ENCODE data around the gene PHC3. TPM values are rescaled to one million over a fixed set of nuclear protein-coding genes. Genes with fewer than 3 reads are reported as not detected.

Gene PHC3
- total and polyA plus RNA-seq, 2 experiments from 2014 or later: 36.6 to 39.8 TPM

DNA sequence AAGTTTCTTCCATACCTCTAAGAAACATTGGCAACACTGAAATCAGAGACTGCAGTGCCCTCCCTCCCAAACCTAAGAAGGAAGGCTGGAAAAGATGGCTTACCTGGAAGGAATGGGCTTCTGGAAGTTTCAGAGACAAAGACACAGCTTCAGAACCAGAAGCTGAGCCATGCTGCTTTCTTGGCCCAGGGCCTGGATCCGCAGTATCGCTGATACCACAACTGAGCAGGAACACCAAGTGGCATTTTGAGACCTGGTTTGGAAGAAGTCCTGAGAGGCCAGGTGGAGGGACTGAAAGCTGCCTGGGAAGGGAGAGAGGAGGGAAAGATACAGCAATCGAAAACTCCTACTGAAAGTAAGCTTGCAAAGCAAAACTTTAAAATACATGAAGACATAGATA is 124.0 kb downstream of the PHC3 start:
- Histone ChIP-seq H3K9me3 (ENCODE audit: low read depth) (no peaks in the 10 kb centered on the region), H3K4me1 (ENCODE audit: insufficient read depth) (no peaks in the 10 kb centered on the region), H2AFZ (no peak overlapping the region), H3K4me3 (no peak overlapping the region), H3K9me2 (replicated peaks; ENCODE audit: insufficient read depth) (no peaks in the 10 kb centered on the region), H3K27ac (no peak overlapping the region), H4K20me1 (ENCODE audit: insufficient read depth, poor library complexity, severe bottlenecking) (no peaks in the 10 kb centered on the region), H3K36me3 (replicated peaks; ENCODE audit: insufficient read depth, low read depth) (no peaks in the 10 kb centered on the region), H3K27me3 (no peaks in the 10 kb centered on the region), H3K79me2 (peaks cover 48% of the 10 kb centered on the region), H3K4me2 (no peak overlapping the region)
- TF ChIP-seq EZH2 (IDR thresholded peaks at IDR 0.05; ENCODE audit: borderline replicate concordance) (no peak), EZH2phosphoT487 (IDR thresholded peaks at IDR 0.05; ENCODE audit: low read depth, severe bottlenecking, unreplicated experiment) (no peak)
- TF ChIP-seq, protein P1, sequence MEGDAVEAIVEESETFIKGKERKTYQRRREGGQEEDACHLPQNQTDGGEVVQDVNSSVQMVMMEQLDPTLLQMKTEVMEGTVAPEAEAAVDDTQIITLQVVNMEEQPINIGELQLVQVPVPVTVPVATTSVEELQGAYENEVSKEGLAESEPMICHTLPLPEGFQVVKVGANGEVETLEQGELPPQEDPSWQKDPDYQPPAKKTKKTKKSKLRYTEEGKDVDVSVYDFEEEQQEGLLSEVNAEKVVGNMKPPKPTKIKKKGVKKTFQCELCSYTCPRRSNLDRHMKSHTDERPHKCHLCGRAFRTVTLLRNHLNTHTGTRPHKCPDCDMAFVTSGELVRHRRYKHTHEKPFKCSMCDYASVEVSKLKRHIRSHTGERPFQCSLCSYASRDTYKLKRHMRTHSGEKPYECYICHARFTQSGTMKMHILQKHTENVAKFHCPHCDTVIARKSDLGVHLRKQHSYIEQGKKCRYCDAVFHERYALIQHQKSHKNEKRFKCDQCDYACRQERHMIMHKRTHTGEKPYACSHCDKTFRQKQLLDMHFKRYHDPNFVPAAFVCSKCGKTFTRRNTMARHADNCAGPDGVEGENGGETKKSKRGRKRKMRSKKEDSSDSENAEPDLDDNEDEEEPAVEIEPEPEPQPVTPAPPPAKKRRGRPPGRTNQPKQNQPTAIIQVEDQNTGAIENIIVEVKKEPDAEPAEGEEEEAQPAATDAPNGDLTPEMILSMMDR (IDR thresholded peaks at IDR 0.05; ENCODE audit: poor library complexity): no peak
- no peak for DNase-seq (ENCODE audit: low spot score)
- 95% methylated on average over 3 of the region's 3 CpGs for WGBS (ENCODE audit: low lambda C conversion rate, missing lambda C conversion rate)

GRCh38 chr3:170056710-170057454 is 124.7 kb downstream of the PHC3 start:
- whole genome bisulfite sequencing (ENCODE audit: low lambda C conversion rate, missing lambda C conversion rate): 94% methylated on average over 3 of the region's 3 CpGs
- no peaks in the 10 kb centered on the region for H3K4me1 ChIP-seq (ENCODE audit: insufficient read depth)

DNA sequence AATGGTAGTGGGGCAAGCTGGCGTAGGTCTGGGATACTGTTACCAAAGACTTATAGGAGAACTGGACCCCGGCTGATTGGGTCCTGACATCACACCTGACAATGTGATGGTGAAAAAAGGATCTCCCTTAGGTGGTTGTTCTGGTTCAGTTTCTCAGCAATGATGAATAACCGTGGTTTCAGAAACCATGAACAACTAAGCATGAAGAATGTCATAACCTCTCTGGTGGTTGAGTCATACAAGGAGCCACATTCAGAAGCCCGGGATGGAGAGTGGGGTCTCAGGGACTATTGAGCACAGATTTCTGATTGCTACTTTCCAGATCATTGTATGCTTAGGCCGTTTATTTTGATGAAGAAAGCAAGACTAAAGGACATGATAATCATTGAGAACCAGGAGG is 126.3 kb downstream of the PHC3 start:
- H2AFZ ChIP-seq: no peak overlapping the region
- no peak for DNase-seq (ENCODE audit: low spot score)
- H3K9me2 ChIP-seq (replicated peaks; ENCODE audit: insufficient read depth): no peaks in the 10 kb centered on the region
- WGBS (ENCODE audit: low lambda C conversion rate, missing lambda C conversion rate): 81% methylated on average over 5 of the region's 5 CpGs
- no peaks in the 10 kb centered on the region for H3K4me1 ChIP-seq (ENCODE audit: insufficient read depth)
- H3K4me2 ChIP-seq: no peak overlapping the region
- H3K79me2 ChIP-seq: peaks cover 71% of the 10 kb centered on the region
- no peaks in the 10 kb centered on the region for H3K9me3 ChIP-seq (ENCODE audit: low read depth)
- H3K36me3 ChIP-seq (replicated peaks; ENCODE audit: insufficient read depth, low read depth): no peaks in the 10 kb centered on the region
- no peaks in the 10 kb centered on the region for H3K27me3 ChIP-seq
- no peak overlapping the region for H3K27ac ChIP-seq
- no peak overlapping the region for H3K4me3 ChIP-seq
- TF ChIP-seq EZH2 (IDR thresholded peaks at IDR 0.05; ENCODE audit: borderline replicate concordance): no peak
- TF ChIP-seq, protein P1 (IDR thresholded peaks at IDR 0.05; ENCODE audit: poor library complexity): no peak
- TF ChIP-seq EZH2phosphoT487 (IDR thresholded peaks at IDR 0.05; ENCODE audit: low read depth, severe bottlenecking, unreplicated experiment): no peak
- no peaks in the 10 kb centered on the region for H4K20me1 ChIP-seq (ENCODE audit: insufficient read depth, poor library complexity, severe bottlenecking)

More at GRCh38 chr3:170056710-170057454, 124.7 kb downstream of the PHC3 start:
- Histone ChIP-seq H3K79me2 (peaks cover 54% of the 10 kb centered on the region), H3K27me3 (no peaks in the 10 kb centered on the region), H3K4me3 (no peak overlapping the region), H3K36me3 (replicated peaks; ENCODE audit: insufficient read depth, low read depth) (no peaks in the 10 kb centered on the region), H4K20me1 (ENCODE audit: insufficient read depth, poor library complexity, severe bottlenecking) (no peaks in the 10 kb centered on the region), H3K4me2 (no peak overlapping the region), H3K9me3 (ENCODE audit: low read depth) (no peaks in the 10 kb centered on the region), H3K27ac (no peak overlapping the region), H3K9me2 (replicated peaks; ENCODE audit: insufficient read depth) (no peaks in the 10 kb centered on the region), H2AFZ (no peak overlapping the region)
- no peak for DNase-seq (ENCODE audit: low spot score)
- no peak for TF ChIP-seq EZH2phosphoT487 (IDR thresholded peaks at IDR 0.05; ENCODE audit: low read depth, severe bottlenecking, unreplicated experiment)
- TF ChIP-seq EZH2 (IDR thresholded peaks at IDR 0.05; ENCODE audit: borderline replicate concordance): no peak
- TF ChIP-seq, protein P1 (IDR thresholded peaks at IDR 0.05; ENCODE audit: poor library complexity): no peak

All from hepatocyte (in vitro differentiated cells).